PC-3 (cell line): ENCODE measurements around the gene LCLAT1.

Experiments used
- CTCF ChIP-seq: fragments of 300-600 bp; sonication (generic); conservative IDR thresholded peaks from 2 replicates; pipeline ENCODE4 v1.5.1; 2017; ENCODE audit warnings: antibody characterized with exemption, low read depth, mild to moderate bottlenecking, low read length
- EZH2 ChIP-seq: fragments of 300-600 bp; sonication (generic); IDR thresholded peaks from one replicate; pipeline ENCODE4 v1.6.1; 2017; ENCODE audit warnings: antibody characterized with exemption, mild to moderate bottlenecking, low read length; ENCODE audit not compliant: unreplicated experiment
- EZH2phosphoT487 ChIP-seq: fragments of 300-600 bp; sonication (generic); IDR thresholded peaks from 2 replicates; pipeline ENCODE4 v1.6.1; 2018; ENCODE audit warnings: mild to moderate bottlenecking, antibody characterized with exemption, low read length, borderline replicate concordance

DNA sequence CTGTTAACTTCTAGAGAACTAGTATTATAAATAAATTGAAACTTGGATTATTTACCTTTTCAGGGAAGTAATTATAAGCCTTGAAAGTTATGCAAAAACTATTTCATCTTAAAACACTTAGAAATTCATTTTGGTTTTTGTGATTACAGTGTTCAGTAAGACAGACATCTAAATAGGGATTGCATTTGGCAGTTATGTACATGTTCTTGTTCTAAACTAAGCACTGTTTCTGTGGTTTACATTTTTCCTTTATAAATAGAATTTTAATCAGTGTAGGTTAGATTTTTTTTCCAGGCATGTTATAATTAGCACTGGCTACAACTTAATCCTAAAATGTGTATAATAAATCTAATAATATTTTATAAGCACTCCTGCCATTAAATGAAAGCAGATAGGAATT, 35.0 kb downstream of the LCLAT1 start:
- TF ChIP-seq CTCF (no peak), EZH2phosphoT487 (no peak), EZH2 (no peak)
